ENCODE data around the gene JTB. TPM values are rescaled to one million over a fixed set of nuclear protein-coding genes. Genes with fewer than 3 reads are reported as not detected.

JTB gene
- total RNA-seq, 1 experiment from 2014 or later, result 134 TPM

DNA sequence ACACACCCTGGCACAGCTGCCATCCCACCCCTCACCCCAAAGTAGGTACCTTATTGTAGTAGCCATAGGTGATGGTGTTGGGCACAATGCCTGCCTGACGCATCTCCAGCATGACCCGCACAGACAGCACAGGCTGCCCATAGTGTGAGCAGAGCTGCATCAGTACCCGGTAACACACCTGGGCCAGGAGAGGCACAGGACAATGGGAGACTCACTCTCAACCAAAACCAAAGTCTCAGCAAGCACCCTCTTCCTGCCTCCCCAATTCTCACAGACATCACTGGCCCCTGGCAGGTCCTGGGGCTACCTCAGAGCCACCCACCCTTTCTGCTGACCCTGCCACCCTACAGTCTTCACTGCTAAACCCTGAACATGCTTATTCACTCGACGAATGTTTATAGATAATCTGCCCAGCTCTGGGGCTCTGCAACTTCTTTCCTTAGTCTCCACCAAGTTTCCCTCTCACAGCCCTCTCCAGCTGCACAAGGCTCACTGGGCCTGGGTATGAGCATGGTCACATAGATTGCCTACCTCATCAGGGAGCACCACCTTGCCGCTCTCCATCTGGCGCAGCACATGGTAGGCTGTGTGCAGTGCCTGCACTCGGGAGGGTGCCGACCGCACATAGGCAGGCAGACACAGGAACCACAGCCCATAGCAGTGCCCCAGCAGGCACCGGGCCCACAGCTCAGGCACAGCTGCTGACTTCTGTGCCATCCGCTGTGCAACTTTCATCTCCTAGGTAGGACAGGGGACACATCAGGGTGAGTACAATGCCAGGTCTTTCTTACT lies 41.3 kb downstream of the JTB start:
- intact Hi-C loops (cut with micrococcal nuclease; ENCODE audit: unreplicated experiment), result no loop called here
- POLR2A ChIA-PET, result no interaction called here
- DNase-seq (ENCODE audit: low read depth, low spot score) (no peak), ATAC-seq (no peak)
- Histone ChIP-seq H3K9me3 (ENCODE audit: control insufficient read depth, insufficient read depth, low read depth, low read length) (no peaks in the 10 kb centered on the region), H3K27me3 (ENCODE audit: control insufficient read depth, insufficient read depth, low read length) (no peaks in the 10 kb centered on the region), H3K27ac (ENCODE audit: low read length) (no peak overlapping the region), H3K4me1 (ENCODE audit: control insufficient read depth, insufficient read depth, low read length) (no peaks in the 10 kb centered on the region), H3K36me3 (ENCODE audit: control insufficient read depth, insufficient read depth, low read length) (0 out of 2 replicates have a peak, but pooled peaks cover 6% of the 10 kb centered on the region), H3K4me3 (ENCODE audit: low read depth in 2 of 2, low read length in 2 of 2) (no peak overlapping the region)
- CTCF ChIA-PET, result no interaction called here
- TF ChIP-seq POLR2AphosphoS5 (IDR thresholded peaks at IDR 0.05; ENCODE audit: low read depth, low read length) (no peak), TCF7L2 (IDR thresholded peaks at IDR 0.05; ENCODE audit: low read depth, low read length) (no peak), SIN3A (IDR thresholded peaks at IDR 0.05; ENCODE audit: borderline replicate concordance, insufficient read depth, low read depth, low read length) (no peak)
- TF ChIP-seq, protein P1, sequence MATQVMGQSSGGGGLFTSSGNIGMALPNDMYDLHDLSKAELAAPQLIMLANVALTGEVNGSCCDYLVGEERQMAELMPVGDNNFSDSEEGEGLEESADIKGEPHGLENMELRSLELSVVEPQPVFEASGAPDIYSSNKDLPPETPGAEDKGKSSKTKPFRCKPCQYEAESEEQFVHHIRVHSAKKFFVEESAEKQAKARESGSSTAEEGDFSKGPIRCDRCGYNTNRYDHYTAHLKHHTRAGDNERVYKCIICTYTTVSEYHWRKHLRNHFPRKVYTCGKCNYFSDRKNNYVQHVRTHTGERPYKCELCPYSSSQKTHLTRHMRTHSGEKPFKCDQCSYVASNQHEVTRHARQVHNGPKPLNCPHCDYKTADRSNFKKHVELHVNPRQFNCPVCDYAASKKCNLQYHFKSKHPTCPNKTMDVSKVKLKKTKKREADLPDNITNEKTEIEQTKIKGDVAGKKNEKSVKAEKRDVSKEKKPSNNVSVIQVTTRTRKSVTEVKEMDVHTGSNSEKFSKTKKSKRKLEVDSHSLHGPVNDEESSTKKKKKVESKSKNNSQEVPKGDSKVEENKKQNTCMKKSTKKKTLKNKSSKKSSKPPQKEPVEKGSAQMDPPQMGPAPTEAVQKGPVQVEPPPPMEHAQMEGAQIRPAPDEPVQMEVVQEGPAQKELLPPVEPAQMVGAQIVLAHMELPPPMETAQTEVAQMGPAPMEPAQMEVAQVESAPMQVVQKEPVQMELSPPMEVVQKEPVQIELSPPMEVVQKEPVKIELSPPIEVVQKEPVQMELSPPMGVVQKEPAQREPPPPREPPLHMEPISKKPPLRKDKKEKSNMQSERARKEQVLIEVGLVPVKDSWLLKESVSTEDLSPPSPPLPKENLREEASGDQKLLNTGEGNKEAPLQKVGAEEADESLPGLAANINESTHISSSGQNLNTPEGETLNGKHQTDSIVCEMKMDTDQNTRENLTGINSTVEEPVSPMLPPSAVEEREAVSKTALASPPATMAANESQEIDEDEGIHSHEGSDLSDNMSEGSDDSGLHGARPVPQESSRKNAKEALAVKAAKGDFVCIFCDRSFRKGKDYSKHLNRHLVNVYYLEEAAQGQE (IDR thresholded peaks at IDR 0.05; ENCODE audit: insufficient read depth in 1 of 2, low read depth in 2 of 2, low read length in 1 of 2), result no peak
- TF ChIP-seq, protein P2, sequence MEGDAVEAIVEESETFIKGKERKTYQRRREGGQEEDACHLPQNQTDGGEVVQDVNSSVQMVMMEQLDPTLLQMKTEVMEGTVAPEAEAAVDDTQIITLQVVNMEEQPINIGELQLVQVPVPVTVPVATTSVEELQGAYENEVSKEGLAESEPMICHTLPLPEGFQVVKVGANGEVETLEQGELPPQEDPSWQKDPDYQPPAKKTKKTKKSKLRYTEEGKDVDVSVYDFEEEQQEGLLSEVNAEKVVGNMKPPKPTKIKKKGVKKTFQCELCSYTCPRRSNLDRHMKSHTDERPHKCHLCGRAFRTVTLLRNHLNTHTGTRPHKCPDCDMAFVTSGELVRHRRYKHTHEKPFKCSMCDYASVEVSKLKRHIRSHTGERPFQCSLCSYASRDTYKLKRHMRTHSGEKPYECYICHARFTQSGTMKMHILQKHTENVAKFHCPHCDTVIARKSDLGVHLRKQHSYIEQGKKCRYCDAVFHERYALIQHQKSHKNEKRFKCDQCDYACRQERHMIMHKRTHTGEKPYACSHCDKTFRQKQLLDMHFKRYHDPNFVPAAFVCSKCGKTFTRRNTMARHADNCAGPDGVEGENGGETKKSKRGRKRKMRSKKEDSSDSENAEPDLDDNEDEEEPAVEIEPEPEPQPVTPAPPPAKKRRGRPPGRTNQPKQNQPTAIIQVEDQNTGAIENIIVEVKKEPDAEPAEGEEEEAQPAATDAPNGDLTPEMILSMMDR (IDR thresholded peaks at IDR 0.05), result no peak
- in situ Hi-C loops (cut with HindIII; ENCODE audit: low pct_unique_long_range_greater_than_20kb, low sequenced_read_pairs), result no loop called here
- BruUV-seq (replicated peaks), result no TSS peak

DNA sequence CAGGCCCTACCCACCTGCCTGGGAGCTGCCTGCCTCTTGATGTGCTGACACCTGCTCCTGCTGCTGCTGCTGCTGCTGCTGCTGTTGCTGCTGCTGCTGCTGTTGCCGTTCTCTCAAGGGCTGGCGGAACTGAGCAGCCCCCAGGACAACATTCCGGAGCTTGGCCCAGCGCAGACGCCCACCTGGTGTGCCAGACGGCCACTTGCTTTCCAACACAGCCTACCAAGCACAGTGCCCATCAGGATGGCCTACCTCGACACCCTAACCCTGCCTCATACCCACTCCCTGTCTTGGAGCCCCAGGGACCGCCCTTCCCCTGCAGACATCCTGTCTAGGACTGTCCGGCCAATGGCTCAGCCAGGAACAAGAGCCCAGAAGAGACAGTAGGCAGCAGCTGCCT lies 42.7 kb downstream of the JTB start:
- CTCF ChIA-PET, result no interaction called here
- intact Hi-C loops (cut with micrococcal nuclease; ENCODE audit: unreplicated experiment), result no loop called here
- BruUV-seq (replicated peaks), result no TSS peak
- in situ Hi-C loops (cut with HindIII; ENCODE audit: low pct_unique_long_range_greater_than_20kb, low sequenced_read_pairs), result no loop called here
- no peak for ATAC-seq
- POLR2A ChIA-PET, result no interaction called here
- H3K4me1 ChIP-seq (ENCODE audit: control insufficient read depth, insufficient read depth, low read length), result no peaks in the 10 kb centered on the region
- DNase-seq (ENCODE audit: low read depth, low spot score), result no peak
- H3K27ac ChIP-seq (ENCODE audit: low read length), result no peak overlapping the region
- TF ChIP-seq, protein P1 (IDR thresholded peaks at IDR 0.05; ENCODE audit: insufficient read depth in 1 of 2, low read depth in 2 of 2, low read length in 1 of 2), result no peak
- TF ChIP-seq TCF7L2 (IDR thresholded peaks at IDR 0.05; ENCODE audit: low read depth, low read length) (no peak), POLR2AphosphoS5 (IDR thresholded peaks at IDR 0.05; ENCODE audit: low read depth, low read length) (no peak), SIN3A (IDR thresholded peaks at IDR 0.05; ENCODE audit: borderline replicate concordance, insufficient read depth, low read depth, low read length) (no peak)
- TF ChIP-seq, protein P2 (IDR thresholded peaks at IDR 0.05), result no peak
- H3K27me3 ChIP-seq (ENCODE audit: control insufficient read depth, insufficient read depth, low read length), result no peaks in the 10 kb centered on the region
- H3K36me3 ChIP-seq (ENCODE audit: control insufficient read depth, insufficient read depth, low read length), result 0 out of 2 replicates have a peak, but pooled peaks cover 6% of the 10 kb centered on the region
- H3K4me3 ChIP-seq (ENCODE audit: low read depth in 2 of 2, low read length in 2 of 2), result no peak overlapping the region
- no peaks in the 10 kb centered on the region for H3K9me3 ChIP-seq (ENCODE audit: control insufficient read depth, insufficient read depth, low read depth, low read length)
